COLO668 (cell line): Measurements from ENCODE around the gene KANSL1.

Experiments used
- DNase-seq: peaks from one replicate; lab custom pipeline; 2025; ENCODE audit not compliant: unreplicated experiment; lab: John Stamatoyannopoulos, UW

The KANSL1 gene

DNA sequence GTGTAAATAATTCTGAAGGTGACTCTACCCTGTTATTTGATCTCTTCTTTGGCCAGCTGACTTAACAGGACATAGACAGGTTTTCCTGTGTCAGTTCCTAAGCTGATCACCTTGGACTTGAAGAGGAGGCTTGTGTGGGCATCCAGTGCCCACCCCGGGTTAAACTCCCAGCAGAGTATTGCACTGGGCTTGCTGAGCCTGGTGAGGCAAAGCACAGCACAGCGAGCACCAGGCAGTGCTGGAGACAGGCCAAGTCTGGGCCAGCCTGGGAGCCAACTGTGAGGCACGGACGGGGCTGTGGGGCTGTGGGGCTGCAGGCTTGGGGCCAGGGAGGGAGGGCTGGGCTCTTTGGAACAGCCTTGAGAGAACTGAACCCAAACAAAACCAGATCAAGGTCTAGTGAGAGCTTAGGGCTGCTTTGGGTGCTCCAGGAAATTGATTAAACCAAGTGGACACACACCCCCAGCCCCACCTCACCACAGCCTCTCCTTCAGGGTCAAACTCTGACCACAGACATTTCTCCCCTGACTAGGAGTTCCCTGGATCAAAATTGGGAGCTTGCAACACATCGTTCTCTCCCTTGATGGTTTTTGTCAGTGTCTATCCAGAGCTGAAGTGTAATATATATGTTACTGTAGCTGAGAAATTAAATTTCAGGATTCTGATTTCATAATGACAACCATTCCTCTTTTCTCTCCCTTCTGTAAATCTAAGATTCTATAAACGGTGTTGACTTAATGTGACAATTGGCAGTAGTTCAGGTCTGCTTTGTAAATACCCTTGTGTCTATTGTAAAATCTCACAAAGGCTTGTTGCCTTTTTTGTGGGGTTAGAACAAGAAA is 189.1 kb downstream of the KANSL1 start:
- DNase-seq, result peak; percentile 5

DNA sequence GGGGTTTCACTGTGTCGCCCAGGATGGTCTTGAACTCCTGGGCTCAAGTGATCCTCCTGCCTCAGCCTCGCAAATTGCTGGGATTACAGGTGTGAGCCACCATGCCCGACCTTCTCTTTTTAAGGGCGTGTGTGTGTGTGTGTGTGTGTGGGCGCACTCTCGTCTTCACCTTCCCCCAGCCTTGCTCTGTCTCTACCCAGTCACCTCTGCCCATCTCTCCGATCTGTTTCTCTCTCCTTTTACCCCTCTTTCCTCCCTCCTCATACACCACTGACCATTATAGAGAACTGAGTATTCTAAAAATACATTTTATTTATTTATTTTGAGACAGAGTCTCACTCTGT is 190.3 kb downstream of the KANSL1 start:
- DNase-seq, result no peak

DNA sequence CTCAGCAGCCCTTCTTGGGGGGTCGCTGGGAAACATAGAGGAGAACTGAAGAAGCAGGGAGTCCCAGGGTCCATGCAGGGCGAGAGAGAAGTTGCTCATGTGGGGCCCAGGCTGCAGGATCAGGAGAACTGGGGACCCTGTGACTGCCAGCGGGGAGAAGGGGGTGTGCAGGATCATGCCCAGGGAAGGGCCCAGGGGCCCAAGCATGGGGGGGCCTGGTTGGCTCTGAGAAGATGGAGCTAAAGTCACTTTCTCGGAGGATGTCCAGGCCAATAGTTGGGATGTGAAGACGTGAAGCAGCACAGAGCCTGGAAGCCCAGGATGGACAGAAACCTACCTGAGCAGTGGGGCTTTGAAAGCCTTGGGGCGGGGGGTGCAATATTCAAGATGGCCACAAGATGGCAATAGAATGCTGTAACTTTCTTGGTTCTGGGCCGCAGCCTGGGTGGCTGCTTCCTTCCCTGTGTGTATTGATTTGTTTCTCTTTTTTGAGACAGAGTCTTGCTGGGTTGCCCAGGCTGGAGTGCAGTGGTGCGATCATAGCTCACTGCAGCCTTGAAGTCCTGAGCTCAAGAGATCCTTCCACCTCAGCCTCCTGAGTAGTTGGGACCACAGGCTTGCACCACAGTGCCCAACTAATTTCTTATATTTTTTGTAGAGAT is 190.8 kb downstream of the KANSL1 start:
- peak; percentile 56 for DNase-seq

- no peak for DNase-seq
Observed at GRCh38 chr17:46001390-46002310, 191.6 kb downstream of the KANSL1 start.

DNA sequence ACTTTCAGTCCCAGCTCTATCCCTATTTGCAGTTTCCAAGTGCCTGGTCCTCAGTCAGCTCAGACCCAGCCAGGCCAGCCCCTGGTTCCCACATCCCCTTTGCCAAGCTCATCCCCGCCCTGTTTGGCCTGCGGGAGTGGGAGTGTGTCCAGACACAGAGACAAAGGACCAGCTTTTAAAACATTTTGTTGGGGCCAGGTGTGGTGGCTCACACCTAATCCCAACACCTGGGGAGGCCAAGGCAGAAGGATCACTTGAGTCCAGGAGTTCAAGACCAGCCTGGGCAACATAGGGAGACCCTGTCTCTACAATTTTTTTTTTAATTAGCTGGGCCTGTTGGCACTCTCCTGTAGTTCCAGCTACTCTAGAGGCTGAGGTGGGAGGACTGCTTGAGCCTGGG is 192.5 kb downstream of the KANSL1 start:
- DNase-seq, result no peak

DNA sequence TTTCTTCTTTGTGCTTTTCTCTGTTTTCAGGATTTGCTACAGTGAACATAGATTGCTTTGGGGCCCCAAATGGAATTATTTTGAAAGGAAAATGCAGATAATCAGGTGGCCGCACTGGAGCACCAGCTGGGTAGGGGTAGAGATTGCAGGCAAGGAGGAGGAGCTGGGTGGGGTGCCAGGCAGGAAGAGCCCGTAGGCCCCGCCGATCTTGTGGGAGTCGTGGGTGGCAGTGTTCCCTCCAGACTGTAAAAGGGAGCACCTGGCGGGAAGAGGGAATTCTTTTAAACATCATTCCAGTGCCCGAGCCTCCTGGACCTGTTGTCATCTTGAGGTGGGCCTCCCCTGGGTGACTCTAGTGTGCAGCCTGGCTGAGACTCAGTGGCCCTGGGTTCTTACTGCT is 192.9 kb downstream of the KANSL1 start:
- no peak for DNase-seq

- DNase-seq, result no peak
Observed at GRCh38 chr17:45999900-46000290, 193.3 kb downstream of the KANSL1 start.

DNA sequence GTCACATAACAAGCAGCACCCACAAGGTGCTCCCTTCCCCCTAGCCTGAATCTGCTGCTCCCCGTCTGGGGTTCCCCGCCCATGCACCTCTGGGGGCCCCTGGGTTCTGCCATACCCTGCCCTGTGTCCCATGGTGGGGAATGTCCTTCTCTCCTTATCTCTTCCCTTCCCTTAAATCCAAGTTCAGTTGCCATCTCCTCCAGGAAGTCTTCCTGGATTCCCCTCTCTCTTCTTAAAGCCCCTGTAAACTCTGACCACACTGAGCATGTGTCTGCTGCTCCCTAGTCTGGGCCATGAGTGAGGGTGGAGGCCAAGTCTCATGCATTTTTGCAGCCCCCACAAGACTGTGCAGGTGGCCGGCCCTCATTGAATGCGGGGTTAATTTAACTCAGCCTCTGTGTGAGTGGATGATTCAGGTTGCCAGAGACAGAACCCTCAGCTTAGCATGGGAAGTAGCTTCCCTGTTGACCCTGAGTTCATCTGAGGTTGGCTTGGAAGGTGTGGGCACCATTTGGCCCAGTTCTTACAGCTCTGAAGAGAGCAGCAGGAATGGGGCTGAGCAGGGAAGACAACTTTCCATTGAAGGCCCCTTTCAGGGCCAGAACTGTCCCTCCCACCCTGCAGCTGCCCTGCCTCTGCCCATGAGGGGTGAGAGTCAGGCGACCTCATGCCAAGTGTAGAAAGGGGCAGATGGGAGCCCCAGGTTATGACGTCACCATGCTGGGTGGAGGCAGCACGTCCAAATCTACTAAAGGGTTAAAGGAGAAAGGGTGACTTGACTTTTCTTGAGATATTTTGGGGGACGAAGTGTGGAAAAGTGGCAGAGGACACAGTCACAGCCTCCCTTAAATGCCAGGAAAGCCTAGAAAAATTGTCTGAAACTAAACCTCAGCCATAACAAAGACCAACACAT is 194.0 kb downstream of the KANSL1 start, which contains the start of gene STH:
Gene STH, plus strand, starts transcription at position 264 of the 913 bp plus-strand sequence. Its CDS starts 30 bp downstream, at position 294.
- DNase-seq, result no peak

DNA sequence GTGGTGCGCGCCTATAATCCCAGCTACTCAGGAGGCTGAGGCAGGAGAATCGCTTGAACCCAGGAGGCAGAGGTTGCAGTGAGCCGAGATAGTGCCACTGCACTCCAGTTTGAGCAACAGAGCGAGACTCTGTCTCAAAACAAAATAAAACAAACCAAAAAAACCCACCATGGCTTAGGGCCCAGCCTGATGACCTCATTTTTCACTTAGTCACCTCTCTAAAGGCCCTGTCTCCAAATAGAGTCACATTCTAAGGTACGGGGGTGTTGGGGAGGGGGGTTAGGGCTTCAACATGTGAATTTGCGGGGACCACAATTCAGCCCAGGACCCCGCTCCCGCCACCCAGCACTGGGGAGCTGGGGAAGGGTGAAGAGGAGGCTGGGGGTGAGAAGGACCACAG is 195.6 kb downstream of the KANSL1 start:
- DNase-seq, result no peak

- DNase-seq, result no peak
Observed at GRCh38 chr17:45997166-45997565, 196.1 kb downstream of the KANSL1 start.

DNA sequence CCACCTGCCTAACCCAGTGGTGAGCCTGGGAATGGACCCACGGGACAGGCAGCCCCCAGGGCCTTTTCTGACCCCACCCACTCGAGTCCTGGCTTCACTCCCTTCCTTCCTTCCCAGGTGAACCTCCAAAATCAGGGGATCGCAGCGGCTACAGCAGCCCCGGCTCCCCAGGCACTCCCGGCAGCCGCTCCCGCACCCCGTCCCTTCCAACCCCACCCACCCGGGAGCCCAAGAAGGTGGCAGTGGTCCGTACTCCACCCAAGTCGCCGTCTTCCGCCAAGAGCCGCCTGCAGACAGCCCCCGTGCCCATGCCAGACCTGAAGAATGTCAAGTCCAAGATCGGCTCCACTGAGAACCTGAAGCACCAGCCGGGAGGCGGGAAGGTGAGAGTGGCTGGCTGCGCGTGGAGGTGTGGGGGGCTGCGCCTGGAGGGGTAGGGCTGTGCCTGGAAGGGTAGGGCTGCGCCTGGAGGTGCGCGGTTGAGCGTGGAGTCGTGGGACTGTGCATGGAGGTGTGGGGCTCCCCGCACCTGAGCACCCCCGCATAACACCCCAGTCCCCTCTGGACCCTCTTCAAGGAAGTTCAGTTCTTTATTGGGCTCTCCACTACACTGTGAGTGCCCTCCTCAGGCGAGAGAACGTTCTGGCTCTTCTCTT is 196.8 kb downstream of the KANSL1 start:
- no peak for DNase-seq

DNA sequence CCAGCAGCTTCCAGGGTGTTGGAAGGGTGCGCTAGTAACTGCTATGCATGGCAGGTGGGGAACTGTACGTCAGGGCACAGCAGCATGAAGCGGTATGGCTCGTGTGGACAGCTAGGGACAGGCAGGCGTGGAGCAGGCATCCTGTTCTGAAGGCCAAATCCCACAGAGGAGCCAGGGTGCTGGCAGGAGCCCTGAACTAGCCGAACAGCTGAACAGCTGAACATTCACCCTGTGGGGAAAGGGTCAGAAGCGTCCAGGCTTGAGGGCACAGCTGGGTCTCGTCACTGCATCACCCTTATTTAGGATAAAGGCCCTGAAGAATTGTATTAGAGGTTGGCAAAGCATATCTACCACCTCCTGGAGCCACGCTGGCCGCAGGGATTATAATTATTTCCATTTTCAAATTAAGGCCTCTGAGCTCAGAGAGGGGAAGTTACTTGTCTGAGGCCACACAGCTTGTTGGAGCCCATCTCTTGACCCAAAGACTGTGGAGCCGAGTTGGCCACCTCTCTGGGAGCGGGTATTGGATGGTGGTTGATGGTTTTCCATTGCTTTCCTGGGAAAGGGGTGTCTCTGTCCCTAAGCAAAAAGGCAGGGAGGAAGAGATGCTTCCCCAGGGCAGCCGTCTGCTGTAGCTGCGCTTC is 197.5 kb downstream of the KANSL1 start:
- DNase-seq, result no peak

DNA sequence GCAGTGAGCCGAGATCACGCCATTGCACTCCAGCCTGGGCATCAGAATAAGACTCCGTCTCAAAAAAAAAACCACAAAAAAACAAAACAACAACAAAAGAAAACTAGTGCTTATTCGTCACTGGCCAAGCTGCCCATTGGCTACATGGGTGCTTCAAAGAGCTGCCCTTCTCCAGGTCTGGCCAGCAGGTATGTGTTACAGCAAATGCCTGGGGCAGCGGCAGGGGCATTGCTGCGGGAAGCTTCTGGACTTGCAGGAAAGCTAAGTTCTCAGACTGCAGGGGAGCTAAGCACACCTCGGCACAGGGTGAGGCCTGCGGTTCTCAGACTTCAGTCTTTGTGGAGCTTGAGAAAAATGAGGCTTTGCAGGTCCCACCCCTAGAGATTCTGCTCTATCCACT is 198.2 kb downstream of the KANSL1 start:
- DNase-seq, result no peak

- DNase-seq, result no peak
Observed at GRCh38 chr17:45993962-45994627, 199.1 kb downstream of the KANSL1 start.

DNA sequence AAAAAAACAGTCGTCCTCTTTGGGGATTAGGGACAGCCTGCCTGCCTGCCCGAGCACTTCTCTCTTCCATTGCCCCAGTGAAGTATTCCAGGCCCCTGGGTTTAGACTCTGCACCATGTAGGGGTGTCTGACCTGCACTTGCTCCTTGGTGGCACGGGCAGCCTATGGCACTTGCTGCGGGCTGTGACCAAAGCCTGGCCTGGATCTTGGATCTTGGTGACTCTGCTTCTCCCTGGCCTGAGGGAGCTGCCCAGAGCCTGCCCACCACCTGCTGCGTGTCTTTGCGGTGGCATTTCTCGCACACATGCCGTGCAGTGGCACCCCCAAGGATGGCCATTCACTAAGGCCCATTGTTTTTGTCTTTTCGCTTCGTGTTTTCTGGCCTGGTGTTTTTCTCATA is 200.3 kb downstream of the KANSL1 start:
- DNase-seq, result no peak

- no peak for DNase-seq
Observed at GRCh38 chr17:45992175-45992574, 201.1 kb downstream of the KANSL1 start.

GRCh38 chr17:45991341-45991740 is 201.9 kb downstream of the KANSL1 start:
- no peak for DNase-seq

- no peak for DNase-seq
Observed at GRCh38 chr17:45990886-45991285, 202.3 kb downstream of the KANSL1 start.

GRCh38 chr17:45989759-45990158 is 203.5 kb downstream of the KANSL1 start:
- DNase-seq, result no peak
